ENCODE measurements around the gene CHD8.

DNA sequence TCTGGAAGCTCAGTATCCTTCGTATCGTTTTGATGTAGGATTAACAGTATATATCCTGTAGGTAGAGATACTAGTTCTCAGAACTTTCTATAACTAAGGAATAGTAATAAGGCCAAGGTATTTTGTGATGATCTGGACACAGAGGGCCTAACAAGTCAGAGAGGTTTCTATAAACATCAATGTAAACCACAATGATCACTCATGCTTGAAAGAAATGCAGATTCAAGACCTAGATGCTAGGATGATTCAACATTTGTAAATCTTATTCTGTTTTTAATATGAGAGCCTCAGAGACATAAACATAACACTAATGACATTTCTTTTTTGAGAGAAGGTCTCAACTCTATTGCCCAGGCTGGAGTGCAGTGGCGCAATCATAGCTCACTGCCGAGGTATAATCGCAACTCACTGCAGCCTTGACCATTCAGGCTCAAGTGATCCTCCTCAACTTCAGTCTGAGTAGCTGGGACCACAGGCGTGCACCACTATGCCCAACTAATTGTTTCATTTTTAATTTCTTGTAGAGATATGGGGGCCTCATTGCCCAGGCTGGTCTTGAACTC lies 88.3 kb downstream of the CHD8 start:
- TF ChIP-seq POLR2A (IDR thresholded peaks at IDR 0.05; ENCODE audit: low read length) (no peak), GATA1 (IDR thresholded peaks at IDR 0.05; ENCODE audit: low read depth, low read length) (no peak)
